HG02884 (cell line): ENCODE results near the gene TCF3.
A peak's percentile ranks its signal among the peaks of the same experiment; 100 is the strongest.

Experiments used
- ATAC-seq: cut with Tn5 transposase; IDR thresholded peaks from one replicate; pipeline ENCODE4 v1.9.1; 2021; ENCODE audit warnings: mild to moderate bottlenecking, moderate library complexity; ENCODE audit not compliant: unreplicated experiment

Gene TCF3

GRCh38 chr19:1612114-1613086, 40.0 kb downstream of the TCF3 start:
- no peak for ATAC-seq

- no peak for ATAC-seq
Observed at GRCh38 chr19:1611353-1611752, 41.1 kb downstream of the TCF3 start.

GRCh38 chr19:1610579-1610978, 41.8 kb downstream of the TCF3 start:
- ATAC-seq = no peak

- no peak for ATAC-seq
Observed at GRCh38 chr19:1609680-1610474, 42.5 kb downstream of the TCF3 start.

GRCh38 chr19:1609103-1609396, 43.4 kb downstream of the TCF3 start:
- ATAC-seq = no peak

GRCh38 chr19:1608359-1609102, 43.9 kb downstream of the TCF3 start:
- ATAC-seq = no peak

GRCh38 chr19:1606138-1606651, 46.2 kb downstream of the TCF3 start:
- ATAC-seq = no peak

GRCh38 chr19:1605236-1606137, 46.9 kb downstream of the TCF3 start, which contains the start of gene UQCR11:
TSS of gene UQCR11 (minus strand) at chr19:1605462. CDS start at chr19:1605409, 53 bp downstream.
- ATAC-seq = peak; percentile 68

- ATAC-seq = no peak
Observed at GRCh38 chr19:1602091-1602707, 50.2 kb downstream of the TCF3 start.

- ATAC-seq = no peak
Observed at GRCh38 chr19:1601613-1602064, 50.8 kb downstream of the TCF3 start.

GRCh38 chr19:1599460-1599846, 53.0 kb downstream of the TCF3 start:
- no peak for ATAC-seq

- ATAC-seq = no peak
Observed at GRCh38 chr19:1598777-1599459, 53.5 kb downstream of the TCF3 start.

GRCh38 chr19:1593501-1593772, 59.0 kb downstream of the TCF3 start:
- no peak for ATAC-seq

- ATAC-seq = no peak
Observed at GRCh38 chr19:1592755-1593500, 59.5 kb downstream of the TCF3 start, which contains the start of gene MBD3. TSS of gene MBD3 (minus strand) at chr19:1592865. CDS start at chr19:1592631, 234 bp downstream.

GRCh38 chr19:1592024-1592754, 60.2 kb downstream of the TCF3 start:
- no peak for ATAC-seq

GRCh38 chr19:1591421-1592023, 60.9 kb downstream of the TCF3 start:
- no peak for ATAC-seq
